Measurements from ENCODE around the gene SAMD9. TPM values are rescaled to one million over a fixed set of nuclear protein-coding genes. Genes with fewer than 3 reads are reported as not detected.

The SAMD9 gene
- polyA plus RNA-seq, 1 donor (not counting 4 experiments of a cell fraction or from before 2014, with no cell fraction given) = 26.8 TPM

DNA sequence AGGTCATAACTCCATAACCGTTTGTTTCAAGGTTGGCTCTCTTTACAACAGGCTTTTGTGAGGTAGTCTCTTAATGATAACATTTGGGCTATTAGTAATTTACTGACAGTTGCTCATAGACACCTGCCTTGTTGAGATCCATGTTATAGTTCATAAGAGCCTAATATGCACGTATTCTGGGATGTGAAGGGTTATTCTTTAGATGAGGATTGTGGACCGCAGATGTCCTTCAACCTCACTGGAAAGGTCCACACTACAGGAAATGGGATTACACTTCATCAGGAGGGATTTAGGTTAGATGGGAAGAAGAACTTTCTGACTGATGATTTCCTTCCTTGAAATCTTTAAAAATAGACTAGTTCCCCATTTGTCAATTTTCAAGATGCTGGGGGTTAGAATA, 62.8 kb downstream of the SAMD9 start:
- FAIRE-seq = no peak
- Histone ChIP-seq H3K27ac (ENCODE audit: control insufficient read depth, insufficient read depth, low read length) (no peak overlapping the region), H3K9ac (ENCODE audit: control insufficient read depth, extremely low read depth, insufficient read depth, low read length) (no peak overlapping the region), H3K4me2 (ENCODE audit: control insufficient read depth, extremely low read depth, insufficient read depth, low read depth, low read length) (no peak overlapping the region), H3K27me3 (ENCODE audit: control insufficient read depth, extremely low read depth, insufficient read depth, low read length) (no peaks in the 10 kb centered on the region), H3K4me3 (ENCODE audit: control insufficient read depth in 2 of 3, extremely low read depth in 1 of 3, insufficient read depth in 2 of 3, low read depth in 1 of 3, low read length in 3 of 3) (no peak overlapping the region), H3K9me3 (ENCODE audit: control insufficient read depth, low read depth, low read length) (no peaks in the 10 kb centered on the region), H3K4me1 (ENCODE audit: control insufficient read depth, extremely low read depth, insufficient read depth, low read length) (peaks cover 9% of the 10 kb centered on the region), H4K20me1 (ENCODE audit: control insufficient read depth, extremely low read depth, insufficient read depth, low read length) (no peaks in the 10 kb centered on the region), H3K9me1 (ENCODE audit: control insufficient read depth, extremely low read depth, insufficient read depth, low read length) (no peaks in the 10 kb centered on the region), H3K79me2 (ENCODE audit: control insufficient read depth, insufficient read depth, low read length) (no peaks in the 10 kb centered on the region), H3K36me3 (ENCODE audit: control insufficient read depth in 2 of 2, extremely low read depth in 1 of 2, insufficient read depth in 2 of 2, low read length in 2 of 2) (no peaks in the 10 kb centered on the region), H2AFZ (ENCODE audit: control insufficient read depth, low read length) (no peak overlapping the region)
- dilution Hi-C loops (cut with MboI; ENCODE audit: extremely low pct_ligation_motif_present, low sequenced_read_pairs) = no loop called here
- no peak for DNase-seq (ENCODE audit: low read depth, low spot score)
- TF ChIP-seq, protein P1, sequence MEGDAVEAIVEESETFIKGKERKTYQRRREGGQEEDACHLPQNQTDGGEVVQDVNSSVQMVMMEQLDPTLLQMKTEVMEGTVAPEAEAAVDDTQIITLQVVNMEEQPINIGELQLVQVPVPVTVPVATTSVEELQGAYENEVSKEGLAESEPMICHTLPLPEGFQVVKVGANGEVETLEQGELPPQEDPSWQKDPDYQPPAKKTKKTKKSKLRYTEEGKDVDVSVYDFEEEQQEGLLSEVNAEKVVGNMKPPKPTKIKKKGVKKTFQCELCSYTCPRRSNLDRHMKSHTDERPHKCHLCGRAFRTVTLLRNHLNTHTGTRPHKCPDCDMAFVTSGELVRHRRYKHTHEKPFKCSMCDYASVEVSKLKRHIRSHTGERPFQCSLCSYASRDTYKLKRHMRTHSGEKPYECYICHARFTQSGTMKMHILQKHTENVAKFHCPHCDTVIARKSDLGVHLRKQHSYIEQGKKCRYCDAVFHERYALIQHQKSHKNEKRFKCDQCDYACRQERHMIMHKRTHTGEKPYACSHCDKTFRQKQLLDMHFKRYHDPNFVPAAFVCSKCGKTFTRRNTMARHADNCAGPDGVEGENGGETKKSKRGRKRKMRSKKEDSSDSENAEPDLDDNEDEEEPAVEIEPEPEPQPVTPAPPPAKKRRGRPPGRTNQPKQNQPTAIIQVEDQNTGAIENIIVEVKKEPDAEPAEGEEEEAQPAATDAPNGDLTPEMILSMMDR (optimal IDR thresholded peaks at IDR 0.05 in 1 of 3, IDR thresholded peaks at IDR 0.05 in 1 of 3, conservative IDR thresholded peaks at IDR 0.05 in 1 of 3; ENCODE audit: extremely low read depth in 1 of 3, insufficient read depth in 2 of 3, low read length in 3 of 3) = no peak
- no peak for TF ChIP-seq EZH2 (IDR thresholded peaks at IDR 0.05; ENCODE audit: low read length)

DNA sequence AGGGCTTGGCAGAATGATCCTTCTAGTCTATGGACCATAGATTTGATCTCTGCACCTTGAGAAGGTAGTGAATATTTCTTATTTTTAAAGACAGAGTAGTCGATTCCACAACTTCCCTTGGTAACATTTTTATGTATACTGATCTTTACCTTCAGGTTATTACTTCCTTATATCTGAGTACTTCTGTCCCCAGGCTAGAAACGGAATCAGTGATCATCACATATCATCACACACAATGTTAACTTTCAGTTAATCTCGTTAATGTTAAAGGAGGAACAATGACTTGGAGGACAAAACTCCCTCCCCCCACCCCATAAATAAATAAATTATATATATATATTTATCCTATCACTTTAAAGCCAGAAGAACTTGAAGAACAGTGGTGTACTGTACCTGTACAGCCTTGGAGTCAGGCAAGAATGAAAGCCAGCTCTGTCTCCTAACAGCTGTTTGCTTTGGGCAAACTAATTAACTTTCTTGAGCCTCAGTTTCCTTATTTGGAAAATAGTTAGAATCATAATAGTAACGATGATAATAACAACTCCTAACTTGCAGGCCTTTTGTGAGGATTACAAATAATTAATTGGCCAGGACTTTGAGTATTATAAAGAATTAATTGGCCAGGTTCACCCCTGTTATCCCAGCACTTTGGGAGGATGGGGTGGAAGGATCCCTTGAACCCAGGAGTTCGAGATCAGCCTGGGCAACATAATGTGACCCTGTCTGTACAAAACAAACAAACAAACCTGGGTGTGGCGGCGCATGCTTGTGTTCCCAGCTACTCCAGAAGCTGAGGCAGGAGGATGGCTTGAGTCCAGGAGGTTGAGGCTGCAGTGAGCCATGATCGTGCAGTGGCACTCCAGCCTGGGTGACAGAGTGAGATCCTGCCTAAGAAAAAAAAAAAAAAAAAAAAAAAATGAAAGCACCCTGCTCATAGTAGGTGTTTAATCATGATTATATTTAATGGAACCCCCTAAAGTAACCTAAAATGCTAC, 63.5 kb downstream of the SAMD9 start:
- DNase-seq (ENCODE audit: low read depth, low spot score) (no peak), FAIRE-seq (no peak)
- H2AFZ ChIP-seq (ENCODE audit: control insufficient read depth, low read length) = peak overlapping the region; percentile 79
- peaks cover 9% of the 10 kb centered on the region for H3K4me1 ChIP-seq (ENCODE audit: control insufficient read depth, extremely low read depth, insufficient read depth, low read length)
- no peaks in the 10 kb centered on the region for H3K9me1 ChIP-seq (ENCODE audit: control insufficient read depth, extremely low read depth, insufficient read depth, low read length)
- H3K27me3 ChIP-seq (ENCODE audit: control insufficient read depth, extremely low read depth, insufficient read depth, low read length) = no peaks in the 10 kb centered on the region
- H3K27ac ChIP-seq (ENCODE audit: control insufficient read depth, insufficient read depth, low read length) = no peak overlapping the region
- no peaks in the 10 kb centered on the region for H3K79me2 ChIP-seq (ENCODE audit: control insufficient read depth, insufficient read depth, low read length)
- H3K4me2 ChIP-seq (ENCODE audit: control insufficient read depth, extremely low read depth, insufficient read depth, low read depth, low read length) = peak overlapping the region; percentile 20
- TF ChIP-seq, protein P1 (optimal IDR thresholded peaks at IDR 0.05 in 1 of 3, IDR thresholded peaks at IDR 0.05 in 1 of 3, conservative IDR thresholded peaks at IDR 0.05 in 1 of 3; ENCODE audit: extremely low read depth in 1 of 3, insufficient read depth in 2 of 3, low read length in 3 of 3) = no peak
- no peak for TF ChIP-seq EZH2 (IDR thresholded peaks at IDR 0.05; ENCODE audit: low read length)
- H3K9me3 ChIP-seq (ENCODE audit: control insufficient read depth, low read depth, low read length) = no peaks in the 10 kb centered on the region
- H3K36me3 ChIP-seq (ENCODE audit: control insufficient read depth in 2 of 2, extremely low read depth in 1 of 2, insufficient read depth in 2 of 2, low read length in 2 of 2) = no peaks in the 10 kb centered on the region
- no peaks in the 10 kb centered on the region for H4K20me1 ChIP-seq (ENCODE audit: control insufficient read depth, extremely low read depth, insufficient read depth, low read length)
- H3K4me3 ChIP-seq (ENCODE audit: control insufficient read depth in 2 of 3, extremely low read depth in 1 of 3, insufficient read depth in 2 of 3, low read depth in 1 of 3, low read length in 3 of 3) = no peak overlapping the region
- dilution Hi-C loops (cut with MboI; ENCODE audit: extremely low pct_ligation_motif_present, low sequenced_read_pairs) = no loop called here
- no peak overlapping the region for H3K9ac ChIP-seq (ENCODE audit: control insufficient read depth, extremely low read depth, insufficient read depth, low read length)

Data from keratinocyte (primary cell).